Osteocyte (in vitro differentiated cells): ENCODE data around the gene PTPRN2. TPM values are rescaled to one million over a fixed set of nuclear protein-coding genes. Genes with fewer than 3 reads are reported as not detected.

ENCODE experiments used
- DNase-seq: peaks from one replicate; pipeline ENCODE4 v3.0.0; 2021; ENCODE audit warnings: mixed read lengths; ENCODE audit not compliant: unreplicated experiment; ENCODE audit errors: extremely low spot score
- H3K27ac Mint-ChIP-seq: one replicate; pipeline ENCODE4 v1.8.0; 2021; ENCODE audit warnings: mild to moderate bottlenecking, mixed read lengths; ENCODE audit not compliant: unreplicated experiment
- H3K27me3 Mint-ChIP-seq: one replicate; pipeline ENCODE4 v1.8.0; 2021; ENCODE audit warnings: mixed read lengths; ENCODE audit not compliant: unreplicated experiment
- H3K36me3 Mint-ChIP-seq: one replicate; pipeline ENCODE4 v1.8.0; 2021; ENCODE audit warnings: mixed read lengths; ENCODE audit not compliant: unreplicated experiment
- H3K4me1 Mint-ChIP-seq: one replicate; pipeline ENCODE4 v1.8.0; 2021; ENCODE audit warnings: mixed read lengths; ENCODE audit not compliant: unreplicated experiment
- H3K4me3 Mint-ChIP-seq: one replicate; pipeline ENCODE4 v1.8.0; 2021; ENCODE audit warnings: mild to moderate bottlenecking, moderate library complexity, mixed read lengths; ENCODE audit not compliant: unreplicated experiment
- H3K9me3 Mint-ChIP-seq: one replicate; pipeline ENCODE4 v1.8.0; 2021; ENCODE audit warnings: mixed read lengths; ENCODE audit not compliant: unreplicated experiment
- total RNA-seq: library from RNA; stranded (reverse); gene quantifications from 2 replicates; pipeline ENCODE4 v1.2.1, GENCODE V29; 2021
- TF ChIP-seq, protein P1 (sequence below): fragments of 200-600 bp; sonication (generic); IDR thresholded peaks from 2 replicates; pipeline ENCODE4 v1.5.0; 2021; ENCODE audit warnings: antibody characterized with exemption, mild to moderate bottlenecking, moderate library complexity

The PTPRN2 gene
- total RNA-seq, 1 donor from 2014 or later = 0.59 TPM

DNA sequence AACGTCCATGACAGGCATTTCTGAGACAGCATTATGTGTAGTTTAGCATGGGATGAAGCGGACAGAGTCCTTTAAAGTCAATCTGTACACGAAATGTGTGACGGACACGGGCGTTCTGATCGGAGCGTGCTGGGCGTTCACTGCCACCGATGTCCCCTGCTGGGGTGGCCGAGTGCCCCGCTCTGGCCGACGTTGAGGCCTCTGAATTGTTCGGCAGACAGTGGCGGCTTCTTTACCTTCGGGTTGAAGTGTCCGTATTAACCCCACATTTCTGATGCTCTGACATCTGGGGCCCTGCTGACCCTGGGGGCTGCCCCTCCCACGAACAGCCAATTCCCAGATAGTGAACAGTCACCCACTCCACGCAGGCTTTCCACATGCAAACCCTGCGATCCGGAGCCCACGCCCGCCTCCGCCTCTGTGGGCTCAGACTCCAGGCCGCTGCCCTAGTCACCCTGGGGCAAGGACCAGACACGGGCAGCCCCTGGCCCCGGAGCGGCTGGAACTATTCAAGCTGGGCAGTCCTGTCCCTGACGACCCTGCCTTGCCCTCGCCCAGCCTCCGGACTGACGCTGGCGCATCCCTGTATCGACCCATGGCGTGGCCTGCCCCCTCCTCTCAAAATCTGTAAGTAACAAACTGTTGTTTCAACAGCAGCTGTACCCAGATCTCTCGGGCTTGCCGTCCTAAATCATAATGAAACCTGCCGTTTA lies 445.7 kb downstream of the PTPRN2 start:
- Mint-ChIP-seq H3K4me1 (no peaks in the 10 kb centered on the region), H3K4me3 (no peak overlapping the region), H3K27ac (no peak overlapping the region)

DNA sequence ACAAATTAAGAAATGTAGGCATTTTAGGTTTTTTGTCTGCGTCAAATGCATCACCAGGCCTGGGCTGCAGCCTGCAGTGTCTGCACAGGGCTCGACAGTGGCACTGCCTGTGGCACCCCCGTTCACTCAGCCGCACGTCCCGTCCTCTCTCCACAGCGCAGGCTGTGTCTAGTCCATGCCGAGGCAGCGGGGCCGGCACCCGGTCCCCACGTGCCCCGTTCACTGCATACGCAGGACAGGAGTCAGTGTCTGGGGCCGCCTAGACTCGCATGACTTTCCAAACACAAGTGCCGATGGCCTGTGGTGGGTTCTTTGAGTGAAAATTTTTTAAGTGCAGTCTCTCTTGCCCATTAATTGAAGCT lies 446.4 kb downstream of the PTPRN2 start:
- DNase-seq = no peak
- Mint-ChIP-seq H3K27ac (no peak overlapping the region), H3K4me3 (no peak overlapping the region), H3K36me3 (no peaks in the 10 kb centered on the region), H3K9me3 (peaks cover 39% of the 10 kb centered on the region), H3K4me1 (no peaks in the 10 kb centered on the region), H3K27me3 (no peaks in the 10 kb centered on the region)
- TF ChIP-seq, protein P1, sequence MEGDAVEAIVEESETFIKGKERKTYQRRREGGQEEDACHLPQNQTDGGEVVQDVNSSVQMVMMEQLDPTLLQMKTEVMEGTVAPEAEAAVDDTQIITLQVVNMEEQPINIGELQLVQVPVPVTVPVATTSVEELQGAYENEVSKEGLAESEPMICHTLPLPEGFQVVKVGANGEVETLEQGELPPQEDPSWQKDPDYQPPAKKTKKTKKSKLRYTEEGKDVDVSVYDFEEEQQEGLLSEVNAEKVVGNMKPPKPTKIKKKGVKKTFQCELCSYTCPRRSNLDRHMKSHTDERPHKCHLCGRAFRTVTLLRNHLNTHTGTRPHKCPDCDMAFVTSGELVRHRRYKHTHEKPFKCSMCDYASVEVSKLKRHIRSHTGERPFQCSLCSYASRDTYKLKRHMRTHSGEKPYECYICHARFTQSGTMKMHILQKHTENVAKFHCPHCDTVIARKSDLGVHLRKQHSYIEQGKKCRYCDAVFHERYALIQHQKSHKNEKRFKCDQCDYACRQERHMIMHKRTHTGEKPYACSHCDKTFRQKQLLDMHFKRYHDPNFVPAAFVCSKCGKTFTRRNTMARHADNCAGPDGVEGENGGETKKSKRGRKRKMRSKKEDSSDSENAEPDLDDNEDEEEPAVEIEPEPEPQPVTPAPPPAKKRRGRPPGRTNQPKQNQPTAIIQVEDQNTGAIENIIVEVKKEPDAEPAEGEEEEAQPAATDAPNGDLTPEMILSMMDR = no peak

More for the DNA sequence above, 445.7 kb downstream of the PTPRN2 start:
- TF ChIP-seq, protein P1 = no peak
- no peaks in the 10 kb centered on the region for H3K27me3 Mint-ChIP-seq
- H3K36me3 Mint-ChIP-seq = no peaks in the 10 kb centered on the region
- no peak for DNase-seq
- peaks cover 34% of the 10 kb centered on the region for H3K9me3 Mint-ChIP-seq

DNA sequence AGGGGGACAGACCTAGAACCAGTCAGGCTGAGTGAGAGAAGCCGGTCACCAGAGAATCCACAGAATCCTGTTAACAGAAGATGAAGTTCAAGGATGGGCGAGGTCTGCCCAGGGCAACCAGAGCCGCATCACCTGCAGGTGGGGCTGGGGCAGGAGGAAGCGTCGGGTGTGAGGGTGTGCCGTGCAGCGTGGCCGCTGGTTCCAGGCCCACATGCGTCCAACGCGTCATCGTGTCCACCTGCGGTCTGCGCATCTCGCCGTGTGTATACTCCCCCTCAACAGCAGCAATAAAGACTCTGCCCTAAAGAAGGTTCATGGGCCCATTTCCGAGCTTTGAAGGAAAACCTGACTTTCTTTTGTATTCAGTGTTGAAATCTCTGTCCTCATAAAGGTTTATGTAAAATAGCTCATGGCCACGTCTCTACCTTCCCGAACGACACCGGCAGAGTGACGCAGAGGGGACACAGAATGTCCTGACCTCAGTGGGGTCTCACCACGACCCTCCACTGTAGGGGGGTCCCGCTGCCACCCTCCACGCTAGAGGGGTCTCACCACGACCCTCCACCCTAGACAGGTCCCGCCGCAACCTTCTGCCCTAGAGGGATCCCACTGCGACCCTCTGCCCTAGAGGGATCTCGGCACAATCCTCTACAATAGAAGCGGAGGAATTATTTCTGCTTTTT lies 446.9 kb downstream of the PTPRN2 start:
- no peak for DNase-seq

DNA sequence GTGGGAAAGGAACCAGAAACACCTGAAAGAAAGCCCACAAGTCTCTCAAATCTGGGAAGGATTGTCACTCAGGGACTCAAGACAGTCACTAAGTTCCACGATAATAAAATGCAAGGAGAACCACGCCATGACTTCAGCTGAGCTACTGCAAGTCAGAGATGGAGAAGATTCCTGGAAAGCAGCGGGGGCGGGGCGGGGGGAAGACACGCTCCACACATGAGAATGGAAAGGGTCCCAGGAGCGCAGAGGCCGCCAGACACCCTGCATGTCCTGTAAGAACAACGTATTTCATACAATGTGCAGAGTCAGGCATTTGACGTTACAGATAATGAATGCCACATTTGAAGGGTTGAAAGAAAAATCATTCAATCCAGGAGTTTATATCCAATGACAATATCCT lies 448.1 kb downstream of the PTPRN2 start:
- Mint-ChIP-seq H3K4me3 (no peak overlapping the region), H3K27me3 (no peaks in the 10 kb centered on the region), H3K27ac (no peak overlapping the region), H3K4me1 (no peaks in the 10 kb centered on the region), H3K9me3 (peaks cover 33% of the 10 kb centered on the region), H3K36me3 (no peaks in the 10 kb centered on the region)
- no peak for DNase-seq
- TF ChIP-seq, protein P1 = no peak

More for the DNA sequence above, 446.9 kb downstream of the PTPRN2 start:
- Mint-ChIP-seq H3K27me3 (no peaks in the 10 kb centered on the region), H3K9me3 (peaks cover 34% of the 10 kb centered on the region), H3K4me3 (no peak overlapping the region), H3K36me3 (no peaks in the 10 kb centered on the region), H3K27ac (no peak overlapping the region), H3K4me1 (no peaks in the 10 kb centered on the region)
- TF ChIP-seq, protein P1 = no peak

DNA sequence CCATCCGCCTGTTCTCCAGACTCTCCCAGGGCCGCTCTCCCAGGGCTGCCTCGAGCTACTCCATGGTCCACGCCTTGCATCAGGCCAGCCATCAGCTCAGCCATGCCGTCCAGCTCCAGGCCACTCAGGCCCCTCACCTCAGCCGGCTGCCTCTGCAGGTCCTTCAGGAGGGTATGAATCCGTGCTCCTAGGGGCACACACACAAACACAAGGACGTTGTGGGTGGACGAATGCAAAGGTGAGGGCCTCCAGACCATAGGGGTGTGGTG lies 449.4 kb downstream of the PTPRN2 start:
- H3K9me3 Mint-ChIP-seq = peaks cover 31% of the 10 kb centered on the region
- TF ChIP-seq, protein P1 = no peak
- H3K4me1 Mint-ChIP-seq = no peaks in the 10 kb centered on the region
- no peaks in the 10 kb centered on the region for H3K27me3 Mint-ChIP-seq
- H3K36me3 Mint-ChIP-seq = no peaks in the 10 kb centered on the region
- DNase-seq = no peak
- no peak overlapping the region for H3K27ac Mint-ChIP-seq
- H3K4me3 Mint-ChIP-seq = no peak overlapping the region
